GM19463 (cell line): ENCODE measurements around the gene SLC35A3.
"Not testable (repeated sequence)": the region's sequence is repeated elsewhere in the genome, so short reads cannot be mapped to it uniquely, and the experiment has no call there.

Source experiments
- ATAC-seq: cut with Tn5 transposase; IDR thresholded peaks from one replicate; pipeline ENCODE4 v1.9.1; 2021; ENCODE audit warnings: mild to moderate bottlenecking, moderate library complexity; ENCODE audit not compliant: unreplicated experiment

The SLC35A3 gene

DNA sequence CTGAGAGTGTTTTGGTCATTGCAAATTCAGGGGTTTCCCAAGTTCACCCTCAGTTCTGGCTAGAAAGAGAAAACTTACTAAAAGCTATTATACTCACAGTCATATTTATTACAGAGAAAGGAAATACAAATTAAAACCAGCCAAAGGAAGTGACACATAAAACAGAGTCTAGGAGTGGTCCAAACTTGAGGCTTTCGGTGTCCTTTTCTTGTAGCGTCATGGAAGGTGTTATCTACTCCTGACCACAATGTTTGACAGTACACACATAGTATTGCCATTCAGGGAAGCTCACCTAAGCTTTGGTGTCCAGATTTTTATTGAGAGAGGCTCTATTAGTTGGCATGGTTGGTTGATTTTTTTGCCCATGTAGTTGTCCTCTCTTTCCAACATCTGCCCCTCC, 59.0 kb downstream of the SLC35A3 start:
- ATAC-seq = no peak

DNA sequence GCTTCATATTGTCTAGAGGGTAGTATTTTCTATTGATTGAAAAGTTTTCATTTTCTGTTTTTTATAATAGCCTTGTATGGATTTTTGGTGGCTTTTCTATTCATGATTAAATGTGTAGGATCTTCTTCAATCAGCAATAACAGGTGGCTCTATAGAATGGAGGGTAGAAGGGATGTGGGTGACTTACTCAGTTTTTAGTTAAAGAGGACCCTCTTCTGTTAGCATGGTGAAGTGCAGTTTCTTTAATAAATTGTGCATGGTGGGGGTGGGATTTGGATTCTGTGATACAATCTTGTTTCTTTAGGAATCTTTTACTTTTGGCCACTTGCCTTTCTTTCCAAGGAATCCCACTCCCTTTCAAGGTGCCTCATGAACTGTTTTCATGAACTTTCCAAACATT, 64.7 kb downstream of the SLC35A3 start:
- no peak for ATAC-seq

DNA sequence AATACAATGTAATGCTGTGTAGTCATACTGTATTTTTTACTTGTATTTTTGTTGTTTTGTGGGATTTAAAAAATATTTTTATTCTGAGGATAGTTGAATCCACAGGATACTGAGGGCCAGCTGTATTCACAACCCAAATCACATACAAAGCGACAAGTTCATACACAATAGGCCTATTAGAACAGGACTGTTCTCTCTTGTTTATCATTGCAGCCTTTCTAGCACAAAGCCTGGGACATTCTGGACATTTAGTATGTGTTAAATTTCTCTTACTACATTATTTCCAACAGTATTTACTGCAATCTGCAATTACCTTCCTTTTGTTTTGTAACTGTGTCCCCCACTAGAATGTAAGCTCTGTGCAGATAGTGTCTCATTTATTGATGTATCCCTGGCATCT, 65.4 kb downstream of the SLC35A3 start:
- no peak for ATAC-seq

DNA sequence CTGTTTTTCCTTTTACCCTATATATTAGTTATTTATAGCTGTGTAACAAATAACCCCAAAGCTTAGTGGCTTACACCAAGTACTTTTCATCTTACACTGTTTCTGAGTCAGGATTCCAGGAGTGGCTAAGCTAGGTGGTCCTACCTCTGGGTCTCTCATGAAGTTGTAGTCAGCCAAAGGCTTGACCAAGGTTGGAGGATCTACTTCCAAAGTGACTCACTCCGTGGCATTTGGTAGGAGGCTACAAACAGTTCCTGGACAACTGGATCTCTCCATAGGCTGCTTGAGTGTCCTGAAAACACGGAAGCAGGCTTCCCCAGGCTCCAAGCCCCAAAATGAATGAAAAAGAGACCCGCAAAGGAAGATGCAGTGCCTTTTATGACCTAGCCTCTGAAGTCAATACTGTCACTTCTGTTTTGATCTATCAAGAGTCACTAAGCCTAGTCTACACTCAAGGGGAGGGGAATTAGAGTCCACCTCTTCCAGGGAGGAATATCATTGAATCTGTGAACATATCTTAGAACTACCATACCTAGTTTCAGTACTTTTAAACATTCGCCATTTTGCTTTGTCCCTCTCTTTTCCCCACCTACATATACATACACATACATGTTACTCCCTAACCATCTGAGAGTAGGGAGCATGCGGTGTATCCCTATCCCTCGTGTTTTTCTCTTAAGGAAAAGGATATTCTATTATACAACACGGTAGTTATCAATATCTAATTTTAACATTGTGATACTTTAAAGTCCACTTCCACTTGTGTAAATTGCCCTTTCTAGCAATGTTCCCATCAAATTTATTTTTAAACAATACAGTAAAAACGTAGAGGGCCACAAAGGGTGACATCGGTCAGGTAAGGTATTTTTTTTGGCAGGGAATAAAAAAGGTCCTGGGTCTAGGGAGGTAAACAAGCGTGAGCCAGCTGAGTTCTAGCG, 67.2 kb downstream of the SLC35A3 start:
- no peak for ATAC-seq

DNA sequence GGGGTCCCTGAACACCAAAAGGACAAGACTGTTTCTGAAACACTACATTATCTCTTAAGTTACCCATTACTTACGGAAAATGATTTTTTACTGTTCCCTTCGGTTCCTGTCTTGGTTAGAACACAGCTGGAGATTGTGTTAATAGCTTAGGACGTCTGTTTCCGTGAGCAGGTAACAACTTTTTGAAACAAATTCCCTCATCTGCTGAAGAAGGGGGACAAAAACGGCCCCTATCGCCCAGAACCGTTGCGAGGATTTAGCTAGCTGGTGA, 67.8 kb downstream of the SLC35A3 start:
- no peak for ATAC-seq

DNA sequence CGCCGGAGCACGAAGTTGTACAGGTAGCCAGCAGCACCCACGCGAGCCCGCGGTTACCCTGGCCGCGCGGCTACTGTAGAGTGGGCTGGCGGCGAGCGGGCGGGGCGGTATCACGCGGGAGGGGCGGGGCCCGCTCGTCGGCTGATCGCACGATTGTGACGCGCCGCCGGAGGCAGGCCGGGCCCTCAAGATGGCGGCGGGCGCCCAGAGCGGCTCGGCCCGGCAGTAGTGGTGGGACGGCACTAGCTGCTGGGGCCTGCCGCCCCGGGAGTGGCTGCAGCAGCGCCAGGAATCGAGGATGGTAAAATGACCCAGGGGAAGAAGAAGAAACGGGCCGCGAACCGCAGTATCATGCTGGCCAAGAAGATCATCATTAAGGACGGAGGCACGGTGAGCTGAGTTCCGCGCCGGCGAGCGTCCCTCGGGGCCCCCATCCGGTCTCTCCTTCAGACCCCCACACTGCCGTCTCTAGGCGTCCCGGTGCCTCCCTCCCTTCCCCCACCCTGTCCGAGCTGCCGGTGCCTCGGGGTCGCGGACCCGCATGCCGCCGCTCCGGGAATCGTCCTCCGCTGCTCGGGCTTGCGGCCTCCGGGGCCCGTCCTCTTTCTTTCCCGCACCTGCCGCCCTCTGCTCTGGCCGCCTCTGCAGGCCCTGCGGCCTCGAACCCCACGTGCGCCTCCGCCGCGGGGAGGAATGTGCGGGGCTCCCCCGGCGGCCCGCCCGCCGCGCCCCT, 68.3 kb downstream of the SLC35A3 start:
- peak; percentile 88 for ATAC-seq

DNA sequence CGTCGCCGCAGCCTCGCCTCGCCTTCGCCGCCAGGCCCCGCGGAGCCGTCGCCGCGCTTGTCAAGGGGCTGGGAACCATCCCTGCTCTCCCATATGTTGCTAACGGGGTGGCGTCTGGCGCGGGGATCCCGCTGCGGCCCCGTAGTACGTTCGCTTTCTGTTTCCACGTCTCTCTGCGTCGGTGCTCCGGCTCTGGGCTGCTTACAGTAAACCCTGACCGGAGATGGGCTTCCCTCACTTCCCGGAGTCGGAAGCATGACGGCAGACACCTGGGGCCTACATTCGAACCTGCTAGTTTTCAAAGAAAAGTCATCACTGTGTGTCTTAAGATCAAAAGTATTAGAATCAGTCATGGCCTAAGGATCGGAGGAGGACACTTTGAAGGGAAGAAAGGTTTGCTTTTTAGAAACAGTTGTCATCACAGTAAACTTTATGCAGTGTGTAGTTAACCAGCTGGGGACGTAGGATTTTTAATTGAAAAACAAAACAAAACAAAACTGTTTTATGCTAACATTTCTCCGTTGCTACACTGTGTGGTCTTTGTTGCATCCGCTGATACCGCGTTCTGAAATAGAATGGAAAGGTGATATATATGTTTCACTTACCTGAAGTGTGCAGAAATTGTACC, 69.0 kb downstream of the SLC35A3 start:
- ATAC-seq = peak; percentile 44

DNA sequence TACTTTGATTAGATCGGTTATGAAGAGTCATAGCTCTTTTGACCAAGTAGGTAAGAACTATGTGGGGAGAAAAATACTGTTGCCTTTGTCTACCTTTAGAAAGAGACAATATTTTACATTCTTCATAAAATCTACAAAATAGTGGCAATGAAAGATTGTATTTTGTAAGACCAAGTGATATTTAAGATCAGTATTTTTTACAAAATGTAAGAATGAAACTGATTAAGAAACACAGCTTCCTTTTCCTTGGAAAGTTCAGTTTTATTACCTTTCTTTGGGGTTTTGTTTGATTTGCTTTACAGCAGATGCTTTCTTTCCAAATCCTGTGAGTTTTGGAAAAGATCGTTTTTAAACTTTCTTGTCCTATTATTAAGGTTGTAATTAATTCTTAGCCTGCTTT, 69.8 kb downstream of the SLC35A3 start:
- ATAC-seq = no peak

DNA sequence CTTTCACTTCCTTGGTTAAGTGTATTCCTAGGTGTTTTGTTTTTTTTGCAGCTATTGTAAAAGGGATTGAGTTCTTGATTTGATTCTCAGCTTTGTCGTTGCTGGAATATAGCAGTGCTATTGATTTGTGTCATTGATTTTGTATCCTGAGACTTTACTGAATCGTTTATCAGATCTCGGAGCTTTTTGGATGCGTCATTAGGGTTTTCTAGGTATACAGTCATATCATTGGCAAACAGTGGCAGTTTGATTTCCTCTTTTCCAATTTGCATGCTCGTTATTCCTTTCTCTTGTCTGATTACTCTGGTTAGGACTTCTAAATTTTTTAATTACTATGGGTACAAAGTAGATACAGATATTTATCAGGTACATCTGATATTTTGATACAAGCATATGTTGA, 75.4 kb downstream of the SLC35A3 start:
- ATAC-seq = no peak

DNA sequence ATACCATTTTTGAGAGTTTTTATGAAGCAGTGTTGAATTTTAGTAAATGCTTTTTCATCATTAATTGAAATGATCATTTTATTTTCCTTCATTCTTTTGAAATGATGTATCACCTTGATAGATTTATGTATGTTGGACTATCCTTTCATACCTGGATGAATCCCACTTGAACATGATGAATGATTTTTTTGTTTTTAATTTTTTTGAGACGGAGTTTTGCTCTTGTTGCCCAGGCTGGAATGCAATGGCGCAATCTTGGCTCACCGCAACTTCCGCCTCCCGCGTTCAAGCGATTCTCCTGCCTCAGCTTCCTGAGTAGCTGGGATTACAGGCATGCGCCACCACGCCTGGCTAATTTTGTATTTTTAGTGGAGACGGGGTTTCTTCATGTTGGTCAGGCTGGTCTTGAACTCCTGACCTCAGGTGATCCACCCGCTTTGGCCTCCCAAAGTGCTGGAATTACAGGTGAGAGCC, 77.5 kb downstream of the SLC35A3 start:
- not testable (repeated sequence) for ATAC-seq

DNA sequence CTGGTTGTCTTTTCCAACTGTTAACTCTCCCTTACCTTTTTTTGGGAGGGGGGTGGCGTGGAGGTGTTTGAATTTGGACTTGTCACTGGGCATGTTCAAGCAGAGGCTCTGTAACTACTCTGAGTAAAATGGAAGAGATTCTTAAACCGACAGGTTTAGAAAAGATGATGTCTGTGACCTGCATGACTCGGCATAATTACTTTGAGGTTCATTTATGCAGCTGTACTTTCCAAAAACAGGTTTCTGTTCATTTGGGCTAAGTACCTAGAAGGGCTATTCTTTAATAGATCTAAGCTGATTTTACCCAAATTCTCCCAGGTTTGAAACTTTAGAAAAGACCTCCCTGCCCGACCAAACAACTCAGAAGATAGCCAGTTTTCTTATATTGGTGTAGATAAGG, 80.3 kb downstream of the SLC35A3 start:
- ATAC-seq = no peak

DNA sequence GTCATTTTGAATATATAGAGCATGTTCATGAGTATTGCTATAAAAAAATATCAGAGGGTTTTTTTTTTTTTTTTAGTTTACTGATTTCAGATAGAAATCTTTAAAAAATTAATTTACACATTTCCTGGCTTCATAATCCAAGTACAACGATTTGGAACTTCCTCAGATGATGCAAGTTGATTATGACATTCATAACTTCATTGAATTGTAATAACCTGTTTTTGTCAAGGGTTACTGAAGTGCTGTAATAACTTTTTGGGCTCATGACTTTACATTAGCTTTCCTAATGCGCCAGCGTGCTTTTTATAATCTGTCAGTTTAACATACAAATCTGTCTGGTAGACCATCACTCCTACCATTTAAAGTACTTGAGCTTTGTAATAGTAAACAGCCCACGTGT, 81.6 kb downstream of the SLC35A3 start:
- ATAC-seq = no peak

DNA sequence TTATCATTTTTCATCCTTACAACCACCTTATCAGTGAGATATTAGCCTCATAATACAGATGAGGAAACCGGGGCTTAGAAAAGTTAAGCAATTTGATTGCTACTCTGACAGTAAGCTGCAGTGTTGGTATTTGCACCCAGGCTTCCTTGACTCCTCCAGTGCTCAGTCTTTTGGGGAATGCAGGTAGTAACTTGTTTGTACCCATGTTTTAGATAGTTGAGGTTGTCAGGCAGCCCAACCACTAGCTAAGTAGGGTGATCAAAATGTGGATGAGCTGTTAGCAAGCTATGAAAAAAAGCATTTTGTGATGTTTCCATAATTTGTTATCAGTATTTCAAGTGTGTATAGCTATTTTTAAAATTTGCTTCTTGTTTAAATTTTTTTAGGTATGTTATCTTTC, 82.1 kb downstream of the SLC35A3 start:
- ATAC-seq = no peak

DNA sequence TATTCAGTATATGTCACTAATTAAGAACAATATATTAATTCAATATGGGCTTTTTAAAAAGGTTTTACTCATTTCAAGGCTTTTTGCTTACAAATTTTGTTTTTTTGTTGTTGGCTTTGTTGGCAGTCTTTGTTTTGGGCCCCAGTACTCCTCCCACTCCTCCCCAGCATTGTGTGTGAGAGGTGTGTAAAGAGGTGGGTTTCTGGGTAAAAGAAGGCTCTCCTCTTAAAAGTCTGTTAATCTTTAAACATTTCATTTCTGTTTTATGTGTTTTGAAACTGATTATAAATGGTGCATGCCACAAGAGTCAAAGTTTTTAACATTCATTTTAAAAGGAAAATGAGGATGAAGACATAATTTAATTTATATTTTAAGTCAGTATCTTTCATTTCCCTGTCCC, 83.3 kb downstream of the SLC35A3 start:
- peak; percentile 67 for ATAC-seq

DNA sequence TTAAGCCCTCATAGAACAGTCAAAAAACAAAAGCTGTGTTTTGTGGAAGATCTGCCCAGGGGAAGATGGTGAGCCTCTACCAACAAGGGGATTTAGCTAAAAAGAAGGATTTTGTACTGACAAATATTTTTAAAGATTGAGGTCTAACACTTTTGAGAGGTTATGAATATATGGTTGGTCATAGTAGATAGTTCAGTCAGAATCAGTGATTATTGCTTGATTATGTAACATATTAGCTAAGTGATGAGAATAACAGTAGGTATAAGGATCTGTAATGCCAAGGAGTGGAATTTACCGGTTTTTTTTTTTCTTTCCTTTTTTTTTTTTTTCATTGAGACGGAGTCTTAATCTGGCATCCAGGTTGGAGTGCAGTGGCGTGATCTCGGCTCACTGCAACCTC, 83.9 kb downstream of the SLC35A3 start:
- ATAC-seq = no peak

DNA sequence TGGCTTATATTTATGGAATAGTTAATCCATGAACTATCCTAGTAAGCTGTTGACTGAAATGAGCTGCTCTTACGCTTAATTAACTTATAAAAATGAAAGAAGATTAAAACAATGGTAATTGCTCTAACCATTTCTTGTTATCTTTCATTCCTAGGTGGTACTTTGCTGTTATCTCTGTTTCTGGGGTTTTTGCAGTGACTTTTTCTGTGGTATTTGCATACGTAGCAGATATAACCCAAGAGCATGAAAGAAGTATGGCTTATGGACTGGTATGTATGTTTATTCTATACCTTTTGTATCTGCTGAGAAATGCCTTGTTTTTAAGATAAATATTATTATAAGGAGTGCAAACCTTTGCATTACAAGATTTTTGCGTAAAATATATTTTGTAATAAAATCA, 91.9 kb downstream of the SLC35A3 start:
- no peak for ATAC-seq

DNA sequence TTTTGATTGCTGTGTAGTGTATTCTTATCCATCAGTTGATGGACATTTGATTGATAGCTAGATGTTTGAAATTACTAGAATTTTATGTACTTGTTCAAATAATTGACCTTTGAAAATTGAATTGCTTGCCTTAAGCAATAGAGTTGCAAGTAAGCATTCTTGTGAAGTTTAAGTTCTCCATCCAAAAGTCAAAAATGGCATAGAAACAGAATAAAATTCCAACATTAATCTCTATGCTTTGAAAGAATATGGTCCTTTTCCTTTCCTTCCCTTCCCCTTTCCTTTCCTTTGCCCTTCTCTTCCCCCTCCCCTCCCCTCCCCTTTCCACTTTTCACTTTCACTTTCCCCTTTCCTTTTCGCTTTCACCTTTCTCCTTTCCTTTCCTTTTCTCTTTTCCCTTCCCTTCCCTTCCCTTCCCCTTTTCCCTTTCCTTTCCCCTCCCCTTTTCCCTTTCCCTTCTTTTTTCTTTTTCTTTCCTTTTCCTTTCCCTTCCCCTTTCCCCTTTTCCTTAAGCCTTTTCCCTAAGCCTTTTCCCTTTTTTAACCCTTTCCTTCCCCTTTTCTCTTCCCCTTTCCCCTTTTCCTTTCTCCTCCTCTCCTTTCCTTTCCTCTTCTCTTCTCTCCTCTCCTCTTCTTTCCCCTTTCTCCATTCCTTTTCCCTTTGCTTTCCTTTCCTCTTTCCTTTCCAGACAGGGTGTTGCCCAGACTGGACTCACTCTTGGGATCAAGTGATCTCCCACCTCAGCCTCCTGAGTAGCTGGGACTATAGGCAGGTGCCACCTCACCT, 95.6 kb downstream of the SLC35A3 start:
- ATAC-seq = no peak

DNA sequence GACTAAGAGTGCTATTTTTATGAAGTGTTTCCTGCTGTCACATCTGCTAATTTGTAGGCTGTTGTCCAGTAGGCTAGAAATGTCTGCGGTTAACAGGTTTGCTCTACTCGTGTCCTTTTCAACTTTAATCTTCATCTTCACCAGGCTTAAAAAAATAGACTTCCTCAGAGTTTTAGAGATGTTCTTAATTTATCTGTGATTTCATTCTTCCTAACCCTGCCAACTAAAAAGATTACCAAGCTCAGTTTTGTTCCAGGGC, 96.1 kb downstream of the SLC35A3 start:
- no peak for ATAC-seq

DNA sequence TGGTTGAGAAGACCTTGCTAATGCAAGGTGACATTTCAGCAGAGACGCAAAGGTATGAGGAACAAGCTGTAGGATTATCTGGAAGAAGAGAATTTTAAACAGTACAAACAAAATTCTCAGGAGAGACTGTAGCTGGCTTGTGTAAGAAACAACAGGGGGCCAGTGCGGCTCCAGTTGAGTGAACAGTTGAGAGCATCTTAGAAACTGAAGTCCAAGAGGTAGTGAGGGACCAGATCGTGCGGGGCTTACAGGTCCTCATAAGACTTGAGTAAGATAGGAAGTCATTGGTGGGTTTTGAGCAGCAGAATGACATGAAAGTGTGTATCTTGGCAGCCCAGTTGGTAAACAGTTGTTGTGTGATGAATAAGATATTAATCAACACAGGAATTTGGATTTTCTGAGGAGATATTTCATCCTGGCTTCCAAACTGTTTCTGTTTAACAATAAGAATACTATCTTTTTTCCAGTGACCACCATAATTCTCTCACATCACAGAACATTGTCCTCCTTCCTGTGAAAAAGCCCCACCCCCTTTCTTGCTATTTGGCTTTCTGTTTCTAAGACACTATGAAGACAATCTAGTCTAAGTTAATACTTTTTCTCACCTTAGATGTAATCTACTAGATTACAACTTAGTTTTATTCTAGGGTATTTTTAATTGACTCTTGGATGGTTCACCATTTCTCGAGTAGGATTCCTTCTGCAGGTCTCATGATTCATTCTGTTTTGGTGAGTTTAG, 100.6 kb downstream of the SLC35A3 start:
- no peak for ATAC-seq

DNA sequence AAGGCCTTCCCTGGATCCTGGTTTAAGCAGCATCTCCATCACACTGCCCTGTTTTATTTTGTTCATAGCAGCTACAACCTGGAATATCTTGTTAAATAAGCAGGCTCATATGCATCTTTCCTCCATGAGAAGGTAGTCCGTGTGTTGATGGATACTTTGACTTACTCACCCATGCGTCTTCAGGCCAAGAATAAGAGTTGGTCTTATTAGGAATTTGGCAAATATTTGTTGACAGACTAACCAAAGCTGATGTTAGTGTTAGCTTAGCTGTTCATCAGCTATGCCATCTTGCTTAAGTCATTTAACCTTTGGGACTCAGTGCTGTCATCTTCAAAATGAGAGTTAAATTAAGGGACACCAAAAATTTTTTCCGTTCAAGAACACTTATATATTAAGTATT, 103.7 kb downstream of the SLC35A3 start:
- ATAC-seq = no peak
